HG03135 (cell line): ENCODE results near the gene SH3BP4.

Source experiments
- ATAC-seq: cut with Tn5 transposase; IDR thresholded peaks from one replicate; pipeline ENCODE4 v1.9.1; 2021; ENCODE audit warnings: mild to moderate bottlenecking, moderate library complexity; ENCODE audit not compliant: unreplicated experiment

The SH3BP4 gene

GRCh38 chr2:234981197-234982095 is 29.6 kb downstream of the SH3BP4 start:
- ATAC-seq = no peak

GRCh38 chr2:234982096-234982834 is 30.4 kb downstream of the SH3BP4 start:
- no peak for ATAC-seq

GRCh38 chr2:234983011-234983726 is 31.4 kb downstream of the SH3BP4 start:
- no peak for ATAC-seq

GRCh38 chr2:234985608-234986245 is 33.9 kb downstream of the SH3BP4 start:
- ATAC-seq = no peak

GRCh38 chr2:234986390-234986789 is 34.6 kb downstream of the SH3BP4 start:
- ATAC-seq = no peak

- no peak for ATAC-seq
Measured at GRCh38 chr2:234986876-234987720, 35.3 kb downstream of the SH3BP4 start.

GRCh38 chr2:234987754-234988153 is 35.9 kb downstream of the SH3BP4 start:
- no peak for ATAC-seq

GRCh38 chr2:234988491-234988890 is 36.7 kb downstream of the SH3BP4 start:
- ATAC-seq = no peak

GRCh38 chr2:234989183-234989701 is 37.4 kb downstream of the SH3BP4 start:
- no peak for ATAC-seq

- no peak for ATAC-seq
Measured at GRCh38 chr2:234990300-234990699, 38.5 kb downstream of the SH3BP4 start.

- no peak for ATAC-seq
Measured at GRCh38 chr2:234991290-234991689, 39.5 kb downstream of the SH3BP4 start.

- ATAC-seq = no peak
Measured at GRCh38 chr2:234991793-234992192, 40.0 kb downstream of the SH3BP4 start.

- ATAC-seq = no peak
Measured at GRCh38 chr2:234992196-234992595, 40.4 kb downstream of the SH3BP4 start.

- ATAC-seq = no peak
Measured at GRCh38 chr2:234992624-234993349, 41.0 kb downstream of the SH3BP4 start.

GRCh38 chr2:234993541-234993981 is 41.7 kb downstream of the SH3BP4 start:
- no peak for ATAC-seq

- no peak for ATAC-seq
Measured at GRCh38 chr2:234994438-234995321, 42.9 kb downstream of the SH3BP4 start.

GRCh38 chr2:234995332-234996068 is 43.7 kb downstream of the SH3BP4 start:
- no peak for ATAC-seq
